Stimulated activated CD4-positive, alpha-beta T cell treated with anti-CD3 and anti-CD28 coated beads, Interleukin-12 subunit alpha, Interleukin-12 subunit beta, amount 100 ng/mL, for 4 hours (primary cell): ENCODE data around the gene KAT8.
A peak's percentile ranks its signal among the peaks of the same experiment; 100 is the strongest.
"Not testable (repeated sequence)": the region's sequence is repeated elsewhere in the genome, so short reads cannot be mapped to it uniquely, and the experiment has no call there.

Experiments
- DNase-seq: peaks from one replicate; pipeline ENCODE4 v3.0.0-alpha.2; 2020

KAT8 gene

GRCh38 chr16:31149894-31150890 lies 32.7 kb downstream of the KAT8 start, which contains the start of gene PRSS36:
TSS of gene PRSS36 (minus strand) at chr16:31150066. CDS start at chr16:31150035, 31 bp downstream.
- DNase-seq: no peak

- not testable (repeated sequence) for DNase-seq
Observed at GRCh38 chr16:31150976-31151375, 33.5 kb downstream of the KAT8 start.

DNA sequence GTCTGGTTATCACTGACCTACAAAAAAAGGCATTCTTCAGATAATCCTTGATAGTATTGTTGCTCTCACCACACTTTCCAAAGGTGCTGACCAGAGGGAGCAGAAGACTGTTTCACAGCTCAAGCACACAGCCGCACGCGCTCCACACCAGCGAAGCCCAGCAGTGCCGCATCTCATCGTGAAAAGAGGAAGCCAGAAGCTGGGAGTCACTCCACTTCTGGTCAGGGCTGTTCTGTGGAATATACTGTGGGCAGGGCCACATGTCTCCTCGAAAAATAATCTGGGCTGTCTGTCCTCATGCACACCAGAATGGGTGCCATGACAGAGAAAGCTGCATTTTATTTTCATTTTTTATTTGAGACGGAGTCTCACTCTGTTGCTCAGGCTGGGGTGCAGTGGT lies 39.7 kb downstream of the KAT8 start:
- DNase-seq: no peak

GRCh38 chr16:31167315-31167714 lies 49.9 kb downstream of the KAT8 start:
- DNase-seq: no peak

DNA sequence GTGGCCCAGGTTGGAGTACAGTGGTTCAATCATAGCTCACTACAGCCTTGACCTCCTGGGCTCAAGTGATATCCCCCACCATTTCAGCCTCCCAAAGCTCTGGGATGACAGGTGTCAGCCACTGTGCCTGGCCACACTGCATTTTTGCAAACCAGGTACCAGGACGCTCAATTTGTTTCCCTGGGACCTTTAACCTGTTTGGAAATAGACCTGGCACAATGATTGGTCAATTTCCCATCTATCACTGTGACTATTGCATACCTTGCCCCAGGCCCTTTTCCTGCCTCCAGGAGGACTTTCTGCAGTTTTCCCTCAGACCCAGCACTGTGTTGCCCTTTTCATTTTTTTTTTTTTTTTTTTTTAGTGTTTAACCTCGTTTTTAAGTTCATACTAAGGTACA lies 51.4 kb downstream of the KAT8 start:
- DNase-seq: no peak

DNA sequence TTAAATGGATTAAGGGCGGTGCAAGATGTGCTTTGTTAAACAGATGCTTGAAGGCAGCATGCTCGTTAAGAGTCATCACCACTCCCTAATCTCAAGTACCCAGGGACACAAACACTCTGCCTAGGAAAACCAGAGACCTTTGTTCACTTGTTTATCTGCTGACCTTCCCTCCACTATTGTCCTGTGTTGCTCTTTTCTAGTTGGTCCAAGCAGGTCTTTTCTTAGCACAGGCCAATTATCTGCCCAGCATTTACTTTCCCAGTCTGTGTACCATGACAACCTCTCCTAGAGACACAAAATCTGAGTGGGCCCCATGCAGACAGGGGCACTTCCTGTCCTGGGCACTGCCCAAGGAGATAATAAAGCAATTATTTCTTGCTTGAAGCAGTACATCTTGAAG lies 52.6 kb downstream of the KAT8 start:
- not testable (repeated sequence) for DNase-seq

GRCh38 chr16:31177136-31177535 lies 59.7 kb downstream of the KAT8 start:
- DNase-seq: no peak

DNA sequence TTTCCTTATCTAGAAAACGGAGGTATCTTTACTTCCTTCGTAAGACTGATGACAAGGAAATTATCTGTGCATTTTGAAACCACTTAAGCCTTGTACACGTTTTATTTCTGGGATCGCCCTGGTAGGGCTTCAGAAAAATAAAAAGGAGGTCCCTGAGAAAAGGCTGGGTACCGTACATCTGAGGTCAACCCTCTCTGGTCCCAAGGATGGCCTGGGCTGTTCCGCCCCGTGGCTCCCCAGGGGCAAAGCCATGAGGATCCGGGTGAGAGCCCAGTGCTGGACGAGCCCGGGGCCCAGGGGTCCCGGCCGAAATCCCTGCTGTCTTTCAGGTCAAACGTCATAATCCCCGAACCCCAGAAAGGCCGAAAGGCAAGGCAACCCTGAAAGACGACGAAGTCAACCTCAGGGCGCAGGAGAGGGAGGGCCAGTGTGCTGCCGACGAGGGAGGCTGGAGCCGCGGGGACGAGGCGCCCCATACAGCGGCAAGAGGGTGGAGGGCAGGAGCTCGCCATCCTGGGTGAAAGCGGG lies 61.8 kb downstream of the KAT8 start:
- DNase-seq: no peak

- DNase-seq: peak; percentile 89
Observed at GRCh38 chr16:31179747-31180459, 62.4 kb downstream of the KAT8 start, which contains the start of gene FUS. TSS of gene FUS (plus strand) at chr16:31180139. CDS start at chr16:31180215, 76 bp downstream.
